Thoracic aorta (tissue), 2 donors: ENCODE data around the gene GFOD2. TPM values are rescaled to one million over a fixed set of nuclear protein-coding genes. Genes with fewer than 3 reads are reported as not detected.
"Not testable (repeated sequence)": the region's sequence is repeated elsewhere in the genome, so short reads cannot be mapped to it uniquely, and the experiment has no call there.

ENCODE experiments used
- ATAC-seq: fragments of 150-250 bp; one replicate; pipeline ENCODE4 v1.8.0; 2017; ENCODE audit warnings: low read depth; ENCODE audit not compliant: insufficient number of reproducible peaks, low FRiP score
- DNase-seq: peaks from one replicate; pipeline ENCODE4 v3.0.0-alpha.2; 2020; ENCODE audit warnings: low spot score
- H3K27ac ChIP-seq, 2 donors: fragments of 200-600 bp; sonication (generic); 1 replicate in 1 of 2; 2 replicates in 1 of 2; pipeline ENCODE4 v1.5.1; 2016; ENCODE audit warnings: mild to moderate bottlenecking in 2 of 2, moderate library complexity in 2 of 2
- H3K27me3 ChIP-seq: fragments of 200-600 bp; sonication (generic); replicated peaks from 2 replicates; pipeline ENCODE4 v1.6.0; 2016; ENCODE audit warnings: mild to moderate bottlenecking; ENCODE audit not compliant: insufficient read depth
- H3K36me3 ChIP-seq: fragments of 200-600 bp; sonication (generic); one replicate; pipeline ENCODE4 v1.5.1; 2016
- H3K4me1 ChIP-seq, 2 donors: fragments of 200-600 bp; sonication (generic); 1 replicate in 1 of 2; 2 replicates in 1 of 2; pipeline versions ENCODE4 v1.5.1 to v1.6.0; 2016; ENCODE audit warnings: low read depth in 2 of 2, mild to moderate bottlenecking in 1 of 2; ENCODE audit not compliant: control insufficient read depth in 1 of 2
- H3K4me3 ChIP-seq: fragments of 200-600 bp; sonication (generic); 2 replicates; pipeline ENCODE4 v1.5.1; 2016; ENCODE audit warnings: mild to moderate bottlenecking
- H3K9me3 ChIP-seq: fragments of 200-600 bp; sonication (generic); 2 replicates; pipeline ENCODE4 v1.5.1; 2016
- total RNA-seq, 2 donors: library from RNA; depleted of rRNA; stranded (reverse); fragments of >200 nt; gene quantifications; one replicate each; pipeline versions ENCODE4 v1.1.0 to v1.2.3, GENCODE V29; 2016
- TF ChIP-seq, protein P1 (sequence below): fragments of 200-600 bp; sonication (generic); IDR thresholded peaks from one replicate; pipeline ENCODE4 v1.5.1; 2019; ENCODE audit warnings: antibody characterized with exemption

The GFOD2 gene
- total RNA-seq, 2 donors from 2014 or later: 13.3 to 19.2 TPM

GRCh38 chr16:67699265-67699664 lies 19.9 kb downstream of the GFOD2 start:
- TF ChIP-seq, protein P1, sequence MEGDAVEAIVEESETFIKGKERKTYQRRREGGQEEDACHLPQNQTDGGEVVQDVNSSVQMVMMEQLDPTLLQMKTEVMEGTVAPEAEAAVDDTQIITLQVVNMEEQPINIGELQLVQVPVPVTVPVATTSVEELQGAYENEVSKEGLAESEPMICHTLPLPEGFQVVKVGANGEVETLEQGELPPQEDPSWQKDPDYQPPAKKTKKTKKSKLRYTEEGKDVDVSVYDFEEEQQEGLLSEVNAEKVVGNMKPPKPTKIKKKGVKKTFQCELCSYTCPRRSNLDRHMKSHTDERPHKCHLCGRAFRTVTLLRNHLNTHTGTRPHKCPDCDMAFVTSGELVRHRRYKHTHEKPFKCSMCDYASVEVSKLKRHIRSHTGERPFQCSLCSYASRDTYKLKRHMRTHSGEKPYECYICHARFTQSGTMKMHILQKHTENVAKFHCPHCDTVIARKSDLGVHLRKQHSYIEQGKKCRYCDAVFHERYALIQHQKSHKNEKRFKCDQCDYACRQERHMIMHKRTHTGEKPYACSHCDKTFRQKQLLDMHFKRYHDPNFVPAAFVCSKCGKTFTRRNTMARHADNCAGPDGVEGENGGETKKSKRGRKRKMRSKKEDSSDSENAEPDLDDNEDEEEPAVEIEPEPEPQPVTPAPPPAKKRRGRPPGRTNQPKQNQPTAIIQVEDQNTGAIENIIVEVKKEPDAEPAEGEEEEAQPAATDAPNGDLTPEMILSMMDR: no peak
- Histone ChIP-seq H3K4me1 (no peaks in the 10 kb centered on the region), H3K27ac (no peak overlapping the region), H3K36me3 (peaks cover 5% of the 10 kb centered on the region), H3K27me3 (no peaks in the 10 kb centered on the region), H3K4me3 (no peak overlapping the region), H3K9me3 (no peaks in the 10 kb centered on the region)
- ATAC-seq (no peak), DNase-seq (no peak)

- Histone ChIP-seq H3K4me3 (no peak overlapping the region), H3K9me3 (no peaks in the 10 kb centered on the region), H3K4me1 (no peaks in the 10 kb centered on the region), H3K27ac (no peak overlapping the region), H3K36me3 (peaks cover 5% of the 10 kb centered on the region), H3K27me3 (no peaks in the 10 kb centered on the region)
- DNase-seq (no peak), ATAC-seq (no peak)
- TF ChIP-seq, protein P1: no peak
Observed at GRCh38 chr16:67697422-67698185, 21.5 kb downstream of the GFOD2 start.

GRCh38 chr16:67694611-67695010 lies 24.5 kb downstream of the GFOD2 start:
- Histone ChIP-seq H3K27ac (no peak overlapping the region), H3K36me3 (peaks cover 5% of the 10 kb centered on the region), H3K4me1 (no peaks in the 10 kb centered on the region), H3K9me3 (no peaks in the 10 kb centered on the region), H3K4me3 (no peak overlapping the region), H3K27me3 (no peaks in the 10 kb centered on the region)
- ATAC-seq: no peak
- TF ChIP-seq, protein P1: no peak
- DNase-seq: no peak

- not testable (repeated sequence) for H3K4me3 ChIP-seq
Observed at GRCh38 chr16:67693517-67694285, 25.4 kb downstream of the GFOD2 start.

GRCh38 chr16:67685388-67686112 lies 33.6 kb downstream of the GFOD2 start:
- Histone ChIP-seq H3K36me3 (peaks cover 12% of the 10 kb centered on the region), H3K4me1 (no peaks in the 10 kb centered on the region), H3K27ac (no peak overlapping the region), H3K9me3 (no peaks in the 10 kb centered on the region), H3K4me3 (no peak overlapping the region), H3K27me3 (no peaks in the 10 kb centered on the region)
- TF ChIP-seq, protein P1: no peak
- no peak for DNase-seq
- no peak for ATAC-seq

More at GRCh38 chr16:67693517-67694285, 25.4 kb downstream of the GFOD2 start:
- not testable (repeated sequence) for H3K9me3 ChIP-seq, H3K4me1 ChIP-seq, ATAC-seq, H3K27me3 ChIP-seq, DNase-seq, H3K36me3 ChIP-seq, H3K27ac ChIP-seq
